Left ventricle myocardium inferior (tissue), 1 donor: Measurements from ENCODE around the gene SULT2B1. TPM values are rescaled to one million over a fixed set of nuclear protein-coding genes. Genes with fewer than 3 reads are reported as not detected.

ENCODE experiments used
- DNase-seq: peaks from one replicate; pipeline ENCODE4 v3.0.0-alpha.2; 2020
- H3K27ac ChIP-seq: fragments of 200-600 bp; replicated peaks from 2 replicates; pipeline ENCODE4 v1.8.0; 2021
- H3K27me3 ChIP-seq: fragments of 200-600 bp; 2 replicates; pipeline ENCODE4 v1.8.0; 2021; ENCODE audit warnings: low read depth
- H3K36me3 ChIP-seq: fragments of 200-600 bp; 2 replicates; pipeline ENCODE4 v1.8.0; 2021
- H3K4me1 ChIP-seq: fragments of 200-600 bp; 2 replicates; pipeline ENCODE4 v1.8.0; 2021
- H3K4me3 ChIP-seq: fragments of 200-600 bp; 2 replicates; pipeline ENCODE4 v1.8.0; 2021; ENCODE audit warnings: mild to moderate bottlenecking, moderate library complexity
- H3K9me3 ChIP-seq: fragments of 200-600 bp; replicated peaks from 2 replicates; pipeline ENCODE4 v1.8.0; 2021
- intact Hi-C: fragments of 100-400 bp; cut with micrococcal nuclease; formaldehyde crosslinking; loops from one replicate; pipeline ENCODE4 v1.11.0; 2022
- total RNA-seq: library from RNA; stranded (reverse); fragmentation: NEBNext Ultra II Directional; extraction: Animal tissue kit (Norgen Biotek cat#: 25700); gene quantifications from one replicate; pipeline ENCODE4 v1.2.1, GENCODE V29; 2021
- TF ChIP-seq, protein P1 (sequence below): fragments of 200-600 bp; IDR thresholded peaks from 2 replicates; pipeline ENCODE4 v1.8.0; 2021; ENCODE audit warnings: antibody characterized with exemption, mild to moderate bottlenecking, borderline replicate concordance
- donor health status: DM: no; HTN: yes; CAD: no; lungs with severe emphysema.

SULT2B1 gene
- total RNA-seq, 1 donor from 2014 or later, result 0.33 TPM

DNA sequence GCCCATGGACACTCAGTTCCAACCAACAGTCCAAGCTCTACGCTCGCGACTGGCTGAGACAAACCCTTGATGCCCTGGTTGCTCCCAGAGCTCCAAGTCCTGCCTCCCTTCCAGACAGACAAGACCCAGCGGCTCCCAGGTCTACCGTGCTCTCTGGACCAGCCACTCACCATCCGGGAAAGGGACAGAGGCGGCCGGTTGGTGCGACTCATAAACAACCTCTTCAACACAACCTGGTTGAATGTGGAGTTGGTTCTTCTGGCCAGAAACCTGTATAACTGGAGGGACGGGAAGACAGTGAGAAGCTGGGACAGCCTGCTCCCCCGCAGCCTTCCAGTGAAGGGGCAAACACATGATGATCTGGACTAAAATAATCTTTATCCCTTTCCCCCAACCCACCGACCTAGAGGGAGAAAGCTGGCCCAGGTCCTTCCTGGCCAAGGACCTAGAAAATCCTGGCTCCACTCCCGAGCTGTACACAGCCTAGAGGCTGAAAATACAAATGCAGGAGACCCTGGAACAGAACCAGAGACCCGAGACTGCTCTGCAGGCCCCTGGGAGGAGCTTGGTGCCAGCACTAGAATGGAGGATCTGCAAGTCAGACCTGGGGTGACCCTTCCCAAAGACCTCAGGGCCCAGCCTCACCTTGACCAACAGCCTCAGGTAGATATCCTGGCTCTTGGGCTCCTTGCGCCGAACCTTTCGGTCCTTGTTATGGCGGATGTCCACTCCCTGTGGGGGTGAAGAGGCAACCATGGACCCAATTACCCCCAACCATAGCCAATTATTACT is 65.4 kb downstream of the SULT2B1 start:
- Histone ChIP-seq H3K4me1 (peaks cover 65% of the 10 kb centered on the region), H3K27ac (peak overlapping the region; percentile 88), H3K4me3 (peak overlapping the region; percentile 79), H3K9me3 (no peaks in the 10 kb centered on the region), H3K36me3 (peaks cover 42% of the 10 kb centered on the region), H3K27me3 (no peaks in the 10 kb centered on the region)
- TF ChIP-seq, protein P1, sequence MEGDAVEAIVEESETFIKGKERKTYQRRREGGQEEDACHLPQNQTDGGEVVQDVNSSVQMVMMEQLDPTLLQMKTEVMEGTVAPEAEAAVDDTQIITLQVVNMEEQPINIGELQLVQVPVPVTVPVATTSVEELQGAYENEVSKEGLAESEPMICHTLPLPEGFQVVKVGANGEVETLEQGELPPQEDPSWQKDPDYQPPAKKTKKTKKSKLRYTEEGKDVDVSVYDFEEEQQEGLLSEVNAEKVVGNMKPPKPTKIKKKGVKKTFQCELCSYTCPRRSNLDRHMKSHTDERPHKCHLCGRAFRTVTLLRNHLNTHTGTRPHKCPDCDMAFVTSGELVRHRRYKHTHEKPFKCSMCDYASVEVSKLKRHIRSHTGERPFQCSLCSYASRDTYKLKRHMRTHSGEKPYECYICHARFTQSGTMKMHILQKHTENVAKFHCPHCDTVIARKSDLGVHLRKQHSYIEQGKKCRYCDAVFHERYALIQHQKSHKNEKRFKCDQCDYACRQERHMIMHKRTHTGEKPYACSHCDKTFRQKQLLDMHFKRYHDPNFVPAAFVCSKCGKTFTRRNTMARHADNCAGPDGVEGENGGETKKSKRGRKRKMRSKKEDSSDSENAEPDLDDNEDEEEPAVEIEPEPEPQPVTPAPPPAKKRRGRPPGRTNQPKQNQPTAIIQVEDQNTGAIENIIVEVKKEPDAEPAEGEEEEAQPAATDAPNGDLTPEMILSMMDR, result no peak
- DNase-seq, result no peak
- intact Hi-C loops, result no loop called here

- DNase-seq, result no peak
- TF ChIP-seq, protein P1, result no peak
- intact Hi-C loops, result no loop called here
- Histone ChIP-seq H3K36me3 (peaks cover 42% of the 10 kb centered on the region), H3K27me3 (no peaks in the 10 kb centered on the region), H3K4me1 (peaks cover 75% of the 10 kb centered on the region), H3K4me3 (peak overlapping the region; percentile 79), H3K9me3 (no peaks in the 10 kb centered on the region), H3K27ac (peak overlapping the region; percentile 88)
Measured at GRCh38 chr19:48618278-48618915, 66.4 kb downstream of the SULT2B1 start.

GRCh38 chr19:48618916-48619691 is 67.1 kb downstream of the SULT2B1 start, which contains the start of the genes RPL18 and SPHK2:
Gene RPL18, minus strand, starts transcription at chr19:48619178. Its CDS starts 35 bp downstream, at chr19:48619143.
Gene SPHK2, plus strand, starts transcription at chr19:48619506. Its CDS starts 1,009 bp downstream, at chr19:48620515.
- DNase-seq, result peak; percentile 97
- Histone ChIP-seq H3K36me3 (peaks cover 42% of the 10 kb centered on the region), H3K4me3 (peak within 1 kb of the TSS; percentile 79), H3K9me3 (no peaks in the 10 kb centered on the region), H3K27me3 (no peaks in the 10 kb centered on the region), H3K4me1 (peaks cover 79% of the 10 kb centered on the region), H3K27ac (peak within 1 kb of the TSS; percentile 88)
- intact Hi-C loops, result no loop called here
- TF ChIP-seq, protein P1, result no peak

DNA sequence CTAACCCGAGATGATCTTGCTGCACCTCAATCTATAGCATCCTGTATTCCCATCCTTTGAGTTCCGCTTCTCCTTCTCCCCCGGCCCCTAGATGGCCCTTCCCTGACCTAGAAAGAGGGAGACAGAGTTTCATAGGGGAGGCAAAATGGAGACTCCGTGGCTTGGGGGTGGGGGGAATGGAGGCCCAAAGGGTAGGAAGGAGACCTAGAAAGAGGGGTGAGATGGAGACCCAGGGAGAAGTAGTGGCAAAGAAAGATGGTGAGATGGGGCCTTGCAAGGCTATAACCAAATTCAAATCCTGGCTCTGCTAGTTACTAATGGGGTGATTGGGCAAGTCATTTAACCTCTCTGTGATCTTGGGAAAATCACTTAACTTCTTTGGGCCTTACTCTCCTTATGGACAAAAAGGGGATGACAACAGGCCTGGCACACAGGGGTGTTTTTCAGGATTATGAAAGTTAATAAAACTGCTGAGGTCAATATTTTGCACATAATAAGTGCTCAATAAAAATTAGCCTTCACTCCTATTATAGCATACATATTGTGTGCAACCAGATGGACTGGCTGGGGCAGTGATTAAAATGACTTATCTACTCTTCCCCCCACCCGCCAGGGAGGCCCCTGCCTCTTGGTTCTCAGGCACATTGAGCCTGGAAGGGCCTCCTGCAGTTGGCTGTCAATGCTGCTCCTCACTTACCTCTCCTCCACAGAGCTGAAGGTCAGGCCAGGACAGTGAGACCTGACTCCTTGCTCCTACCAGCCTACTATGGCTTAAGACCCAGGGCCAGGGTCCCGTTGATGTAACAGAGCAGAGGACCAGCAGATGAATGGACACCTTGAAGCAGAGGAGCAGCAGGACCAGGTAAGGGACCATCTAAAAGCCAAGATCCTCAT is 68.0 kb downstream of the SULT2B1 start:
- peak overlapping the region; percentile 88 for H3K27ac ChIP-seq
- H3K4me3 ChIP-seq, result peak overlapping the region; percentile 79
- peaks cover 81% of the 10 kb centered on the region for H3K4me1 ChIP-seq
- H3K9me3 ChIP-seq, result no peaks in the 10 kb centered on the region
- TF ChIP-seq, protein P1, result no peak
- no peaks in the 10 kb centered on the region for H3K27me3 ChIP-seq
- H3K36me3 ChIP-seq, result peaks cover 39% of the 10 kb centered on the region
- intact Hi-C loops, result no loop called here
- no peak for DNase-seq
